OCI-LY3 (cell line): ENCODE measurements around the gene MARK4.
"Not testable (repeated sequence)": the region's sequence is repeated elsewhere in the genome, so short reads cannot be mapped to it uniquely, and the experiment has no call there.

Experiments used
- H2AFZ ChIP-seq: fragments of 200-600, 300-600 bp; shearing (Covaris generic); 2 replicates; pipeline ENCODE4 v1.6.0; 2014; ENCODE audit warnings: antibody characterized with exemption, low read depth, low read length
- H3K27ac ChIP-seq: fragments of 200-600, 300-600 bp; sonication (generic); 2 replicates; pipeline ENCODE4 v1.5.1; 2014; ENCODE audit warnings: mild to moderate bottlenecking, low read length, moderate library complexity, mixed read lengths
- H3K27me3 ChIP-seq: fragments of 200-600, 300-600 bp; sonication (generic); 2 replicates; pipeline ENCODE4 v1.6.1; 2014; ENCODE audit warnings: low read depth, low read length, mixed read lengths
- H3K36me3 ChIP-seq: fragments of 200-600, 300-600 bp; sonication (generic); replicated peaks from 2 replicates; pipeline ENCODE3; 2014; ENCODE audit warnings: low read depth, low read length, mixed read lengths
- H3K4me1 ChIP-seq: fragments of 300-600, 200-600 bp; sonication (generic); 2 replicates; pipeline ENCODE4 v1.6.1; 2014; ENCODE audit warnings: low read length, mixed read lengths
- H3K4me2 ChIP-seq: fragments of 200-600, 300-600 bp; sonication (generic); 2 replicates; pipeline ENCODE4 v1.6.1; 2014; ENCODE audit warnings: low read length, mixed read lengths
- H3K4me3 ChIP-seq: fragments of 300-600, 200-600 bp; sonication (generic); 2 replicates; pipeline ENCODE4 v1.5.1; 2014; ENCODE audit warnings: antibody characterized with exemption, mild to moderate bottlenecking, low read length, moderate library complexity
- H3K79me2 ChIP-seq: fragments of 300-600, 200-600 bp; shearing (Covaris generic); 2 replicates; pipeline ENCODE4 v1.6.1; 2014; ENCODE audit warnings: mild to moderate bottlenecking, low read length, mixed read lengths
- H3K9ac ChIP-seq: fragments of 300-600, 200-600 bp; shearing (Covaris generic); 2 replicates; pipeline ENCODE4 v1.6.0; 2014; ENCODE audit warnings: mild to moderate bottlenecking, low read length, moderate library complexity
- H3K9me3 ChIP-seq: fragments of 200-600, 300-600 bp; shearing (Covaris generic); 2 replicates; pipeline ENCODE4 v1.6.1; 2014; ENCODE audit warnings: low read length, mixed read lengths; ENCODE audit not compliant: insufficient read depth
- H4K20me1 ChIP-seq: fragments of 200-600, 300-600 bp; sonication (generic); 2 replicates; pipeline ENCODE4 v1.6.1; 2016; ENCODE audit warnings: low read length, mixed read lengths; ENCODE audit not compliant: insufficient read depth
- EZH2phosphoT487 ChIP-seq: fragments of 200-600 bp; shearing (Covaris generic); IDR thresholded peaks from 2 replicates; pipeline ENCODE4 v1.6.1; 2018; ENCODE audit warnings: antibody characterized with exemption, mixed run types, low read depth
- TF ChIP-seq, protein P1 (sequence below): fragments of 200-600, 300-600 bp; sonication (generic); IDR thresholded peaks from 2 replicates; pipeline ENCODE4 v1.5.1; 2014; ENCODE audit warnings: antibody characterized with exemption, low read length, low read depth

MARK4 gene

GRCh38 chr19:45327404-45328143, 76.5 kb downstream of the MARK4 start:
- TF ChIP-seq, protein P1, sequence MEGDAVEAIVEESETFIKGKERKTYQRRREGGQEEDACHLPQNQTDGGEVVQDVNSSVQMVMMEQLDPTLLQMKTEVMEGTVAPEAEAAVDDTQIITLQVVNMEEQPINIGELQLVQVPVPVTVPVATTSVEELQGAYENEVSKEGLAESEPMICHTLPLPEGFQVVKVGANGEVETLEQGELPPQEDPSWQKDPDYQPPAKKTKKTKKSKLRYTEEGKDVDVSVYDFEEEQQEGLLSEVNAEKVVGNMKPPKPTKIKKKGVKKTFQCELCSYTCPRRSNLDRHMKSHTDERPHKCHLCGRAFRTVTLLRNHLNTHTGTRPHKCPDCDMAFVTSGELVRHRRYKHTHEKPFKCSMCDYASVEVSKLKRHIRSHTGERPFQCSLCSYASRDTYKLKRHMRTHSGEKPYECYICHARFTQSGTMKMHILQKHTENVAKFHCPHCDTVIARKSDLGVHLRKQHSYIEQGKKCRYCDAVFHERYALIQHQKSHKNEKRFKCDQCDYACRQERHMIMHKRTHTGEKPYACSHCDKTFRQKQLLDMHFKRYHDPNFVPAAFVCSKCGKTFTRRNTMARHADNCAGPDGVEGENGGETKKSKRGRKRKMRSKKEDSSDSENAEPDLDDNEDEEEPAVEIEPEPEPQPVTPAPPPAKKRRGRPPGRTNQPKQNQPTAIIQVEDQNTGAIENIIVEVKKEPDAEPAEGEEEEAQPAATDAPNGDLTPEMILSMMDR, result no peak
- no peak for TF ChIP-seq EZH2phosphoT487
- H3K4me1 ChIP-seq, result peaks cover 4% of the 10 kb centered on the region; the same call in 1 of the 2 replicates
- H3K36me3 ChIP-seq, result no peaks in the 10 kb centered on the region
- no peak overlapping the region for H2AFZ ChIP-seq
- H3K79me2 ChIP-seq, result no peaks in the 10 kb centered on the region
- H3K9me3 ChIP-seq, result no peaks in the 10 kb centered on the region
- no peak overlapping the region for H3K9ac ChIP-seq
- H3K4me3 ChIP-seq, result no peak overlapping the region
- H3K4me2 ChIP-seq, result no peak overlapping the region
- no peaks in the 10 kb centered on the region for H3K27me3 ChIP-seq
- H4K20me1 ChIP-seq, result no peaks in the 10 kb centered on the region
- no peak overlapping the region for H3K27ac ChIP-seq

DNA sequence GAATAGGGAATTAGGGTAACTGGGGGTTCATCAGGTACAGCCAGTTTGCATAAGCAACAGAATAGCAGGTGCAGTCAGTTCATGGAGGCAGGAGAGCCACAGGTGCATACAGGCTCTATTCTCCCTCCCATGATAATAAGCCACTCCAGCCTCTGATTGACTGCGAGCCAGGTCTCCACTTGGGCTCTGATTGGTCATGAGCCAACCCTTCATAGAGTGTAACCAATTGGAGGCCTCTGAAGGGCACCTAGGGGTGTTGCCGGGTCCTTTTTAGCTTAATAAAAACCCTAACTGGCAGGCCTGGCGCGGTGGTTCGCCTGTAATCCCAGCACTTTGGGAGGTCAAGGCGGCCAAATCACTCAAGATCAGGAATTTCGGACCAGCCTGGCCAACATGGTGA, 80.3 kb downstream of the MARK4 start:
- Histone ChIP-seq H4K20me1 (no peaks in the 10 kb centered on the region), H3K9ac (no peak overlapping the region), H2AFZ (no peak overlapping the region)

GRCh38 chr19:45333609-45334303, 82.7 kb downstream of the MARK4 start:
- Histone ChIP-seq H3K79me2 (no peaks in the 10 kb centered on the region), H2AFZ (no peak overlapping the region), H3K36me3 (no peaks in the 10 kb centered on the region), H3K9ac (no peak overlapping the region), H4K20me1 (no peaks in the 10 kb centered on the region), H3K27me3 (no peaks in the 10 kb centered on the region), H3K4me3 (no peak overlapping the region), H3K9me3 (no peaks in the 10 kb centered on the region), H3K27ac (no peak overlapping the region), H3K4me2 (no peak overlapping the region), H3K4me1 (peaks cover 3% of the 10 kb centered on the region; the same call in 1 of the 2 replicates)
- TF ChIP-seq, protein P1, result no peak
- no peak for TF ChIP-seq EZH2phosphoT487

More for the DNA sequence above, 80.3 kb downstream of the MARK4 start:
- Histone ChIP-seq H3K79me2 (no peaks in the 10 kb centered on the region), H3K9me3 (no peaks in the 10 kb centered on the region), H3K4me3 (no peak overlapping the region), H3K4me1 (peaks cover 2% of the 10 kb centered on the region; the same call in 1 of the 2 replicates), H3K27ac (no peak overlapping the region), H3K36me3 (no peaks in the 10 kb centered on the region), H3K27me3 (no peaks in the 10 kb centered on the region), H3K4me2 (no peak overlapping the region)
- TF ChIP-seq, protein P1, result no peak
- no peak for TF ChIP-seq EZH2phosphoT487

DNA sequence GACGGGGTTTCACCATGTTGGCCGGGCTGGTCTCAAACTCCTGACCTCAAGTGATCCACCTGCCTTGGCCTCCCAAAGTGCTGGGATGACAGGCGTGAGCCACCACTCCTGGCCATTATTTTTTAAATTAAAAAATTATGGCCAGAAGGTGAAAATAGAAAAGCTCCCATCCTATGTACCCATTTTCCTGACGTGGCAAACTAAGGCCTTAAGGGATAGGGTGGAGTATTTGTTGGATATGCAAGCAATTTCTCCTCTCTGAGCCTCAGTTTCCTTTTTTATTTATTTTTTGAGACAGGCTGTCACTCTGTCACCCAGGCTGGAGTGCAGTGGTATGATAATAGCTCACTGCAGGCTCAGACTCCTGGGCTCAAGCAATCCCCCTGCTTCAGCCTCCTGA, 83.8 kb downstream of the MARK4 start:
- H3K36me3 ChIP-seq, H4K20me1 ChIP-seq, H3K79me2 ChIP-seq, H3K4me3 ChIP-seq, H3K9me3 ChIP-seq, H3K27me3 ChIP-seq, H3K4me1 ChIP-seq, H3K27ac ChIP-seq, H2AFZ ChIP-seq, H3K9ac ChIP-seq, H3K4me2 ChIP-seq: not testable (repeated sequence)
